DND-41 (cell line): Measurements from ENCODE around the gene PAX2.

Experiments
- ATAC-seq: fragments of 200-7000 bp; cut with Tn5 transposase; 3 replicates; pipeline ENCODE4 v1.9.1; 2021; ENCODE audit warnings: low read depth; ENCODE audit not compliant: insufficient read depth
- DNase-seq: peaks from one replicate; pipeline ENCODE4 v3.0.0-alpha.2; 2020
- H2AFZ ChIP-seq: 2 replicates; pipeline ENCODE4 v1.6.0; 2012; ENCODE audit warnings: low read depth, low read length
- H3K27ac ChIP-seq: 2 replicates; pipeline ENCODE4 v1.5.1; 2012; ENCODE audit warnings: low read length, inconsistent platforms
- H3K27me3 ChIP-seq: fragments of 200-600 bp; sonication (generic); 2 replicates; pipeline ENCODE4 v1.6.0; 2012; ENCODE audit warnings: low read length, mild to moderate bottlenecking, inconsistent platforms; ENCODE audit not compliant: insufficient read depth, poor library complexity
- H3K36me3 ChIP-seq: 2 replicates; pipeline ENCODE4 v1.5.1; 2012; ENCODE audit warnings: low read length, inconsistent platforms; ENCODE audit not compliant: insufficient read depth
- H3K4me1 ChIP-seq: 2 replicates; pipeline ENCODE4 v1.5.1; 2012; ENCODE audit warnings: mild to moderate bottlenecking, low read length; ENCODE audit not compliant: insufficient read depth
- H3K4me2 ChIP-seq: 2 replicates; pipeline ENCODE4 v1.6.0; 2012; ENCODE audit warnings: mild to moderate bottlenecking, moderate library complexity, low read length, inconsistent platforms; ENCODE audit not compliant: insufficient read depth
- H3K4me3 ChIP-seq, 2 experiments: fragments of 200-600 bp in 1 of 2; shearing (Covaris generic) in 1 of 2; 2 replicates each; pipeline ENCODE4 v1.5.1; 2012 to 2016; ENCODE audit warnings: inconsistent platforms in 2 of 2, low read length in 2 of 2, mild to moderate bottlenecking in 2 of 2, low read depth in 1 of 2, moderate library complexity in 1 of 2
- H3K79me2 ChIP-seq: 2 replicates; pipeline ENCODE4 v1.6.0; 2012; ENCODE audit warnings: low read length, inconsistent platforms; ENCODE audit not compliant: insufficient read depth
- H3K9ac ChIP-seq: 2 replicates; pipeline ENCODE4 v1.6.0; 2012; ENCODE audit warnings: low read depth, mild to moderate bottlenecking, inconsistent platforms, low read length, moderate library complexity
- H3K9me3 ChIP-seq: 2 replicates; pipeline ENCODE4 v1.5.1; 2012; ENCODE audit warnings: low read length, moderate library complexity, mild to moderate bottlenecking, inconsistent platforms; ENCODE audit not compliant: insufficient read depth, severe bottlenecking
- H4K20me1 ChIP-seq: 2 replicates; pipeline ENCODE4 v1.6.0; 2012; ENCODE audit warnings: low read length; ENCODE audit not compliant: insufficient read depth
- EZH2 ChIP-seq: IDR thresholded peaks from 3 replicates; pipeline ENCODE4 v1.6.1; 2012; ENCODE audit warnings: borderline replicate concordance, low read depth, mild to moderate bottlenecking, moderate library complexity, low read length, inconsistent platforms; ENCODE audit not compliant: severe bottlenecking
- TF ChIP-seq, protein P1 (sequence below): IDR thresholded peaks from 2 replicates; pipeline ENCODE4 v1.5.1; 2012; ENCODE audit warnings: borderline replicate concordance, low read length, moderate library complexity, mild to moderate bottlenecking; ENCODE audit not compliant: poor library complexity, severe bottlenecking; ENCODE audit errors: extremely low read depth

PAX2 gene

DNA sequence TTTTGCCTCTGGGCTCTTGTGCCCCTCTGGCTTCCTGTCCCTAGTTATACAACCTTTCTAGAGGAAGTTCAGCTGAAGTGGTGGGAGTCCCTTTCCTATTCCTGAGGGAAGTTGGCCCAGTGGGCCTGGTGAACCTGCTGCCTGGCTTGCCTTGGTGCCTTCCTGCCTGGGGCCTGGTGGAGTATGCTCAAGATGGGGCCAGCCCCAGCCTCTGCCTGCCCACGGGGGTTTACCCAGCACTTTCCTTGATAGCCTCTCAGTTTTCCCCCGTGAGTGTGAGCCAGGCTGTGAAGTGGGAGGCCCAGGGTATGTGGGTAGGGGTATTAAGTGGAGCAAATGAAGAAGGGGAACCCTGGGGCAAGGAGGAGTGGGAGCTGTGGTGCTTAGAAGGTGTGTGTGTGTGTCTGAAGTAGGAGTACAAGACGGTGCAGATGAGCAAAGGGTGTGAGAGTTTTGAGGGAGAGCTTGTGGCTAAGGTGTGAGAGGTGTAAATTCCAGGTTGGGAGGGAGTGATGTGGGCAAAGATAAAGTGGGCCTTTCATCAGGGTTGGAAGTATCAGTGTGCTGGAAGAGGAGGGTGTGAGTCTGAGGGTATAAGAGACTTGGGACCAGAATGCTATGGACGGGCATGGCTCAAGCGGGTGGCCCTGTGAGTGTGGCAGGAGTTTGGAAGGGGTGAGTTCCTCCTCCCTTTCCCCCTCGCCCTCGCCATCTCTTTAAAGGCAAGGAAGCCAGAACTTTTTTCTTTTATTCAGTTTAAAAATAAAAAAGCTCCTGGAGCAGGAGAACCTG is 10.9 kb upstream of the PAX2 start:
- H3K9me3 ChIP-seq, result no peaks in the 10 kb centered on the region
- no peaks in the 10 kb centered on the region for H3K4me1 ChIP-seq
- H3K4me2 ChIP-seq, result no peak overlapping the region
- H2AFZ ChIP-seq, result no peak overlapping the region
- no peaks in the 10 kb centered on the region for H3K79me2 ChIP-seq
- DNase-seq, result no peak
- TF ChIP-seq, protein P1, sequence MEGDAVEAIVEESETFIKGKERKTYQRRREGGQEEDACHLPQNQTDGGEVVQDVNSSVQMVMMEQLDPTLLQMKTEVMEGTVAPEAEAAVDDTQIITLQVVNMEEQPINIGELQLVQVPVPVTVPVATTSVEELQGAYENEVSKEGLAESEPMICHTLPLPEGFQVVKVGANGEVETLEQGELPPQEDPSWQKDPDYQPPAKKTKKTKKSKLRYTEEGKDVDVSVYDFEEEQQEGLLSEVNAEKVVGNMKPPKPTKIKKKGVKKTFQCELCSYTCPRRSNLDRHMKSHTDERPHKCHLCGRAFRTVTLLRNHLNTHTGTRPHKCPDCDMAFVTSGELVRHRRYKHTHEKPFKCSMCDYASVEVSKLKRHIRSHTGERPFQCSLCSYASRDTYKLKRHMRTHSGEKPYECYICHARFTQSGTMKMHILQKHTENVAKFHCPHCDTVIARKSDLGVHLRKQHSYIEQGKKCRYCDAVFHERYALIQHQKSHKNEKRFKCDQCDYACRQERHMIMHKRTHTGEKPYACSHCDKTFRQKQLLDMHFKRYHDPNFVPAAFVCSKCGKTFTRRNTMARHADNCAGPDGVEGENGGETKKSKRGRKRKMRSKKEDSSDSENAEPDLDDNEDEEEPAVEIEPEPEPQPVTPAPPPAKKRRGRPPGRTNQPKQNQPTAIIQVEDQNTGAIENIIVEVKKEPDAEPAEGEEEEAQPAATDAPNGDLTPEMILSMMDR, result no peak
- no peak for TF ChIP-seq EZH2
- H3K36me3 ChIP-seq, result no peaks in the 10 kb centered on the region
- no peak overlapping the region for H3K27ac ChIP-seq
- H3K9ac ChIP-seq, result no peak overlapping the region
- peaks cover 32% of the 10 kb centered on the region for H3K27me3 ChIP-seq
- H4K20me1 ChIP-seq, result no peaks in the 10 kb centered on the region
- ATAC-seq, result no peak
- no peak overlapping the region for H3K4me3 ChIP-seq

DNA sequence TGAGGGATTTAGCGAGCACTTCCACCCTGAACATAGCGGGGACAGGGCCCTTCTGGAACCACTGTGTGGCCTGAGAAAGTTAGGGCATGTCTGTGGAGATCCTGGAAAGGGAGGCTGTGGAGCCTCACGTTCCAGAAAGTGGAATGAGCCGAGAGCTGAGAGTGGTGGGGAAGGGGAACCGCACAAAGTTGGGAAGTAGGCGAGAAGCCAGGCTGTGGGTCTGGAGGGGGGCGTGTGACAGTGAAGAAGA is 10.4 kb upstream of the PAX2 start:
- Histone ChIP-seq H3K27me3 (peaks cover 32% of the 10 kb centered on the region), H4K20me1 (no peaks in the 10 kb centered on the region), H3K4me1 (no peaks in the 10 kb centered on the region), H3K27ac (no peak overlapping the region), H3K36me3 (no peaks in the 10 kb centered on the region), H3K4me2 (no peak overlapping the region), H3K9ac (no peak overlapping the region), H3K9me3 (no peaks in the 10 kb centered on the region), H2AFZ (no peak overlapping the region), H3K4me3 (no peak overlapping the region), H3K79me2 (no peaks in the 10 kb centered on the region)
- TF ChIP-seq, protein P1, result no peak
- TF ChIP-seq EZH2, result no peak
- DNase-seq, result no peak
- no peak for ATAC-seq

DNA sequence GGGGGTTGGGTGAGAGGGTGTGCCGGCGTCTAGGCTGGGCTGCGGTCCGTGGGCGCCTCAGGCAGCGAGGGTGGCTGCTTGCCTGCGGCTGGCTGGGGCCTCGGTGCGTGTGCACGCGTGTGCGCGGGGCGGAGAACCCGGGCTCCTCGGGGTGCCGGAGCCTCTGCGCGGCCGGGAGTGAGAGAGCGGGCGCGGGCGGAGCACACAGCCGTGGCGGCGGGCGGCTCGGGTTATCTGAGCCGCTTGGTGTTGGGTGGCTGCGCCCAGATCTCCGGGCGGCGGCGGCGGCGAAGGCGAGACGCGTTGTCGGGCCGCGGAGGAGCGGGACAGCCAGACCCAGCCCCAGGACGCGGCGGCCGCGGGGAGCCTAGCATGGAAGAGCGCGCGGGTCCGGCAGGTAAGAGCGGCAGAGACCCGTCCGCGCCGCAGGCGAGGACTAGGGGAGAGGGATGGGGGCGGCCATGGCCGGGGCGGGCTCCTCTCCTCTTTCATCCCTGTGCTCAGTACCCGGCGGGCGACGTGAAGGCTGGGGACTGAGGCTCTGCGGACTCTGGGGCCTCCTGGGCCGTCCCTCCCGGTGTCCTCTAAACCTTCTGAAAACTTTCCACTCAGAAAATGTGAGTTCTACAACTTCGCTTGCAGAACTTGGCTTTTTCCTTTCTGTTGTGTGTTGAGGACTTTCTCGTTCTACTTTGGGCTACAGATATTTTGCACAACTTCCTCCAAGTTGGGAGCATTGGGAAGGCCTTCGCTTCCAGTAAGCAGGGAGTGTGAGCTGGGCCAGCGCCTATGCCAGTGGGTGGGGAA is 9.8 kb upstream of the PAX2 start:
- Histone ChIP-seq H3K27me3 (peaks cover 32% of the 10 kb centered on the region), H2AFZ (no peak overlapping the region), H3K4me1 (no peaks in the 10 kb centered on the region), H3K9ac (no peak overlapping the region), H3K36me3 (no peaks in the 10 kb centered on the region), H4K20me1 (no peaks in the 10 kb centered on the region), H3K27ac (no peak overlapping the region), H3K79me2 (no peaks in the 10 kb centered on the region), H3K9me3 (no peaks in the 10 kb centered on the region), H3K4me3 (no peak overlapping the region), H3K4me2 (no peak overlapping the region)
- DNase-seq, result no peak
- no peak for ATAC-seq
- TF ChIP-seq, protein P1, result no peak
- no peak for TF ChIP-seq EZH2
